ENCODE data around the gene SDSL.

DNA sequence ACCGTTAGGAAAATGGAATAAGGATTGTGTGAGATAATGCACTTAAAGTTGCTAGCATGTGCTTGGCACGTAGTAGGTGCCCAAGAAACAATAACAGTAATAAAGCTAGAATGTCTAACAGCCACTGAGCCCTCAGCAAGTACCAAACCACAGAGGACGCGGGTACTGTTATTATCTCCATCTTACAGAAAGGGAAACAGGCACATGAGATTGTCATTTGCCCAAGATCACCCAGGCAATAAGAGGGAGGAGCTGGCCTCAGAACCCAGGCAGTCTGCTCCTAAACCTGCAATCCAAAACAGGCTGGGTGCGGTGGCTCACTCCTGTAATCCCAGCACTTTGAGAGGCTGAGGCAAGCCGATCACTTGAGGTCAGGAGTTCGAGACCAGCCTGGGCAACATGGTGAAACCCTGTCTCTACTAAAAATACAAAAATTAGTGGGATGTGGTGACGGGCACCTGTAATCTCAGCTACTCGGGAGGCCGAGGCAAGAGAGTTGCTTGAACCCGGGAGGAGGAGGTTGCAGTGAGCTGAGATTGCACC lies 13.4 kb upstream of the SDSL start:
- TF ChIP-seq EZH2phosphoT487 (IDR thresholded peaks at IDR 0.05; ENCODE audit: insufficient read depth, low read depth) = no peak
- TF ChIP-seq EZH2 (IDR thresholded peaks at IDR 0.05; ENCODE audit: insufficient read depth, poor library complexity, severe bottlenecking) = no peak

Data from GM23248 (cell line).